ENCODE measurements around the gene SUCLG1.
"Not testable (repeated sequence)": the region's sequence is repeated elsewhere in the genome, so short reads cannot be mapped to it uniquely, and the experiment has no call there.

SUCLG1 gene

GRCh38 chr2:84417453-84418145 is 41.5 kb downstream of the SUCLG1 start:
- DNase-seq = peak; percentile 69

GRCh38 chr2:84409531-84409930 is 49.5 kb downstream of the SUCLG1 start:
- DNase-seq = no peak

GRCh38 chr2:84402111-84402510 is 57.0 kb downstream of the SUCLG1 start:
- DNase-seq = not testable (repeated sequence)

- not testable (repeated sequence) for DNase-seq
These were observed 59.2 kb downstream of the SUCLG1 start for GRCh38 chr2:84399839-84400238.

DNA sequence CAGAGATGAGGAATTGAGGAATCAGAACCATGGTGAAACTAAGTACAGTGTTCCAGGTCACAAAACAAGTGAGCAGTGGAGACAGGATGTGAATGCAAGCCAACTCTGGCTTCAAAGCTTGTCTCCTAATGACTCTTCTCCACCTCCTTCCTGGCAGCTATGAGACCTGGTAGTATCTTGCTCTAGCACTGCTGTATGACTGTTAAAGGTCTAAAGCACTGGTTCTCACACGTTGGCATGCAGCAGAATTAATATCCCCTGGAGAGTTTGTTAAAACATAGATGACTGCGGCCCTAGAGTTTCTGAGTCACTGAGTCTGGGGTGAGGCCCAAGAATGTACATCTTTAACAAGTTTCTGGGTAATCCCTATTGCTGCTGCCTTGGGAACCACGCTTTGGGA is 63.3 kb downstream of the SUCLG1 start:
- peak; percentile 16 for DNase-seq

GRCh38 chr2:84394628-84395027 is 64.5 kb downstream of the SUCLG1 start:
- no peak for DNase-seq

DNA sequence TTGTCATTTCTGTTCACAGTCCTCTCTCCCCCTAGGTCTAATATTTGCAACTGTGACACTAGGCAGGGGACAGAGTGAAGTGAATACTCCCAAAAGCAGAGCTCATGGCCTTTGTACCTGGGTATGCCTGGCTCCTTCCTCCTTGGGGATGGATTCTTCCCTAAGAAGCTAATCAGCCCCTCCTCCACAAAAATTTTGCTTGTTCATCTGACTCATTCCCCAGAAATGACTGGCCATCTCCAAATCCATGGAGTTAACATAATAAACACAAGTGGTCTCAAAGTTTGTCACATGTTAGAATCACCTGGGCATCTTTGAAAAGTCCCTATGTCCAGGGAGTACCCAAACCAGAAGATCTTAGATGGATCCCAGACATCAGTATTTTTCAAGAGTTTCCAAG is 65.3 kb downstream of the SUCLG1 start:
- no peak for DNase-seq

DNA sequence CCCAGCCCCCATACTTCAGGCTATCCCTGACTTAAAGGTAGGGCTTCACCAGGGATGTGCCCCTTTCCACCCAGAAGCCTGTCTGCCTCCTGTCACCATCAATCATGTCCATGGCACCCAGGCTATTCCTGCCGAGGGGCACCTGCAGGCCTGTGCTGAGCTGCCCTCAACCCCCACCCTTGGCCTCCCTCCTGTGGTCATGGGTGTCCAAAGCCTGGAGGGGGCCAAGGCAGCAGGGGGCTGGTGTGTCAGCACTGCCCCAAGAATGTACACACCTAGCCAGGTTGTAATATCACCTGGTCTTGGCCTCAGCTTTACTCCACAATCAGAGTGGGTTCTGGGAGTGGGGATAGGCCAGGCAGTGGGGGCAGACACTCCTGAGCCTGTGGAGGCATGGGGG is 69.3 kb downstream of the SUCLG1 start:
- no peak for DNase-seq

- DNase-seq = no peak
These were observed 70.1 kb downstream of the SUCLG1 start for GRCh38 chr2:84388921-84389490.

GRCh38 chr2:84388133-84388532 is 70.9 kb downstream of the SUCLG1 start:
- no peak for DNase-seq

DNA sequence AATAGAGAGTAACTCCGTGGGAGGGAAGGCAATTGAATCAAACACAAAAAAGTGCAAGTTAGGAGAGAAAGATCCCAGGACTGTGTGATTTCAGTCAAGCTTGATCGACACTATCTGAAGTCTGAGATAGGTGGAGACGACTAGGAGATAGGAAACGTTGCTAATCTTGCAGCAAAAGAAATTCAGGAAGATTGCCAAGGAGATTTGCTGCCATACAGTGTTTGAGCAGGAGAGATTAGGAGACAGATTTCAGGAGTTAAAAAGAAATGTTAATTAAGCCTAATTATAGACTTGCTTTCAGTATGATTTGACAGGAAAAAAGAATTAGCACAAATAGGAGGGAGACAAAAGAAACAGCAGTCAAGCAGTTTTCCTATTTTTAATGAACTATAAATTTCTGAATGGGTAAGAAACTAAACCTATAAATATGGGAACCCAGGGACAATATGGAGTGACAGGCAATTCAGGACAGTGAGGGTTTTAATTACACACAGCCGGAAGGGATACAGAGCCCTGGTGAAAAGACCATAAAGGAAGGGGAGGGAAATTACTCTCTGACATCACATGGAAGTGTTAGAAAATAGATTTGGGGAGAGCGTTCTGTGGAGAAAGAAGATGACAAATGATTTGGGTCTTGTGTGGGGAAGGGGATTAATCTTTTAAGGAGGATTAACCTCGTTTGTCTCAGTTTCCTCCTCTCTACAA is 72.6 kb downstream of the SUCLG1 start:
- DNase-seq = no peak

DNA sequence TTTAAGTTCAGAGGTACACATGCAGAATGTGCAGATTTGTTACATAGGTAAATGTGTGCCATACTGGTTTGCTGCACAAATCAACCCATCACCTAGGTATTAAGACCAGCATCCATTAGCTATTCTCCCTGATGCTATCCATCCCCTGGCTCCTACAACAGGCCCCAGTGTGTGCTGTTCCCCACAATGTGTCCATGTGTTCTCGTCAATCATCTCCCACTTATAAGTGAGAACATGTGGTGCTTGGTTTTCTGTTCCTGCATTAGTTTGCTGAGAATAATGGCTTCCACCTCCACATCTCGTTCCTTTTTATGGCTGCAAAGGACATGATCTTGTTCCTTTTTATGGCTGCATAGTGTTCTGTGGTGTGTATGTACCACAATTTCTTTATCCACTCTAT is 75.8 kb downstream of the SUCLG1 start:
- DNase-seq = no peak

- DNase-seq = no peak
These were observed 78.2 kb downstream of the SUCLG1 start for GRCh38 chr2:84380875-84381274.

- no peak for DNase-seq
These were observed 80.1 kb downstream of the SUCLG1 start for GRCh38 chr2:84378960-84379359.

DNA sequence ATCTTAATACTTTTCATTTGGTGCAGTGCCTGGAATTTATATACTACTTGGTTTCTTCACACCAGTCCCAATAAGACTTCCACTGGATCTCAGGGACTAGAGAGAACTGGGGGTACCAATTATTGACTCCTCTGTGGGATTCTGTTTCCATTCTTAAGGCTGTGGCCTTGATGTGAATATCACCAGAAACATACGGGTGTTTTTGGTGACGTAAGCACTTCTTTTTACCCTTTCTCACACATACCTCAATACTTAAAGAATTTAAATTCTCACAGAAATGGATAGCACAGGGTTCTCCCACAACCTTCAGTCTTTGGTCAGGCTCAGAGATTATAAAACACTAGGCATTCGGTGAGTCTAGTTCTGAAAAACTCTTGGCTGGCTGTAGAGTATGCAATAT is 84.1 kb downstream of the SUCLG1 start:
- no peak for DNase-seq

GRCh38 chr2:84373866-84374265 is 85.2 kb downstream of the SUCLG1 start:
- no peak for DNase-seq

Measured in activated CD4-positive, alpha-beta T cell treated with anti-CD3 and anti-CD28 coated beads, Interleukin-2, amount 50 U/mL, for 16 hours (primary cell).